Tibial nerve (tissue), 4 donors: Measurements from ENCODE around the gene AMBN.

Experiments
- EP300 ChIP-seq, 2 donors: sonication (generic); formaldehyde crosslinking; IDR thresholded peaks; one replicate each; pipeline ENCODE4 v1.6.1; 2017; ENCODE audit warnings: antibody characterized with exemption in 2 of 2, mild to moderate bottlenecking in 1 of 2
- POLR2A ChIP-seq, 2 donors: fragments of 450-650 bp; IDR thresholded peaks; one replicate each; pipeline ENCODE4 v1.6.1; 2017; ENCODE audit warnings: antibody characterized with exemption in 2 of 2, mild to moderate bottlenecking in 2 of 2, moderate library complexity in 2 of 2
- TF ChIP-seq, protein P1 (sequence below), 5 experiments: fragments of 200-600 bp in 3 of 5; fragments of 450-650 bp in 2 of 5; sonication (generic) in 3 of 5; IDR thresholded peaks; one replicate each; pipeline ENCODE4 v1.5.1; 2016 to 2019; ENCODE audit warnings: antibody characterized with exemption in 5 of 5, mild to moderate bottlenecking in 3 of 5, moderate library complexity in 2 of 5

DNA sequence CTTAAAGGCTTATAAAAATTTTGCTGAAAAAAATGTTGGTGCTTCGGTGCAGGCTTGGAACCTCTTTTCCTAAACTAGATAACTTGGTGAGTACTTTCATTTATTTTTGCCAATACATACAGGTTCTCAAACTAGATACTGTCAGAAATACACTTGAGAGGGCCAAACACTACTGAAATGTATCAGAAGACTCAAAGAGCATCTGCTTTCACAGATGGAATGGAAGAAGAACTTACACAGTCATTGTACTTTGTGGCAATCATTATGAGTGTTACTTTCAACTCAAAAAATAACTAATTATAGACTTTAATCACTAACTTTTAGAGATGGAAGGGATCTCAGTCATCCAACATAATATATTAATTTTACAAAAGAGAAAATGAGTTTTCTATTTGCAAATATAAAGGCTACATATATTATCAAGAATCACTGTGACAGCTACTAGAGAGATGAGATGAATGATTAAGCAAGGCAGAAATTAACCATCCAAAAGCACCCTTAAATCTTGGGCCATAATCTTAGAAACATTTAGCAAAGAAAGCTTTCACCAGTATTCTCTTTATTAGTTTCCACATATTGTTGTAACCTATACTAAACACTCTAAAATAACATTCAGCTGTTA lies 37.5 kb downstream of the AMBN start:
- TF ChIP-seq POLR2A (IDR thresholded peaks at IDR 0.05) (no peak), EP300 (IDR thresholded peaks at IDR 0.05) (no peak)
- TF ChIP-seq, protein P1, sequence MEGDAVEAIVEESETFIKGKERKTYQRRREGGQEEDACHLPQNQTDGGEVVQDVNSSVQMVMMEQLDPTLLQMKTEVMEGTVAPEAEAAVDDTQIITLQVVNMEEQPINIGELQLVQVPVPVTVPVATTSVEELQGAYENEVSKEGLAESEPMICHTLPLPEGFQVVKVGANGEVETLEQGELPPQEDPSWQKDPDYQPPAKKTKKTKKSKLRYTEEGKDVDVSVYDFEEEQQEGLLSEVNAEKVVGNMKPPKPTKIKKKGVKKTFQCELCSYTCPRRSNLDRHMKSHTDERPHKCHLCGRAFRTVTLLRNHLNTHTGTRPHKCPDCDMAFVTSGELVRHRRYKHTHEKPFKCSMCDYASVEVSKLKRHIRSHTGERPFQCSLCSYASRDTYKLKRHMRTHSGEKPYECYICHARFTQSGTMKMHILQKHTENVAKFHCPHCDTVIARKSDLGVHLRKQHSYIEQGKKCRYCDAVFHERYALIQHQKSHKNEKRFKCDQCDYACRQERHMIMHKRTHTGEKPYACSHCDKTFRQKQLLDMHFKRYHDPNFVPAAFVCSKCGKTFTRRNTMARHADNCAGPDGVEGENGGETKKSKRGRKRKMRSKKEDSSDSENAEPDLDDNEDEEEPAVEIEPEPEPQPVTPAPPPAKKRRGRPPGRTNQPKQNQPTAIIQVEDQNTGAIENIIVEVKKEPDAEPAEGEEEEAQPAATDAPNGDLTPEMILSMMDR (IDR thresholded peaks at IDR 0.05): no peak
